GM19099 (cell line): ENCODE measurements around the gene MBOAT2.

Experiments used
- POLR2A ChIP-seq: IDR thresholded peaks from 3 replicates; pipeline ENCODE4 v1.6.1; 2011; ENCODE audit warnings: low read depth; ENCODE audit not compliant: insufficient read length; ENCODE audit errors: extremely low read depth

The MBOAT2 gene

DNA sequence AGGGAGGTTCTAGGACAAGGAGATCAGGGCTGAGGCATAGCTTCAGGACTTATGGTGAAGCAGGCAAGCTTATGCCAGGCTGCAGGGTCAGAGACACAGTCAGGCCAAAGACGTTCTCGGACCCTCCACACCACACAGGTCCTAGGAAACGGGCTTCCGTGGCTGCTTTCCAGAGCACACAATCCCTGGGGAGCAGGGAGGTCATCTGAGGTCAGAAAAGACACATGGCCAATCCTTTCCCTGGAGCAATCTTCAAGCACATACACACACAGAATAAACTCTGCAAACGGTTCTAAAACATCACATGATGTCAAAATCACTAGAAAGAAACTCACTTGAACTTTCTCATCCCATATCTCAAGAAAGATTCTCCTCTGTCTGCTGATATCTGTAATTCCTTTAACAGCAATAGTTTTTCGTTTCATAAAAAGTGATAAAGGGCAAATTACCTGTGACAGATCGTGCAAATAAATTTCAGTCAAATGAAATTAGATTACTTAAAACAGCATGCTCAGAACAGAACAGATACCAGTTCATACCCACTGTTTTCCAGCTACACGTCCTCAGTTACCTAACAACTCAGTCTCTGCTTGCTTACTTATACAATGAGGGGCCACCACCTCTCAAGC is 63.9 kb downstream of the MBOAT2 start:
- no peak for TF ChIP-seq POLR2A

DNA sequence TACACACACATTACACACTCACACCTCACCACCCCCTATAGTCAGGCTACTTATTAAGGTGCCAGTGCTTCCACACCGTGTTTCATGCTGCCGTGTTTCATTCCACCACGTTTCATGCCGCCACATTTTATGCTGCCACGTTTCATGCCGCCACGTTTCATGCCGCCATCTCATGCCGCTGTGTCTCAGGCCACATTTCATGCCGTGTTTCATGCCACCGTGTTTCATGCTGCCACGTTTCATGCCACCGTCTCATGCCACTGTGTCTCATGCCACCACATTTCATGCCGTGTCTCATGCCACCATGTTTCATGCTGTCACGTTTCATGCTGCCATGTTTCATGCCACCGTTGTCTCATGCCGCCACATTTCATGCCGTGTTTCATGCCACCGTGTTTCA is 65.1 kb downstream of the MBOAT2 start:
- no peak for TF ChIP-seq POLR2A

DNA sequence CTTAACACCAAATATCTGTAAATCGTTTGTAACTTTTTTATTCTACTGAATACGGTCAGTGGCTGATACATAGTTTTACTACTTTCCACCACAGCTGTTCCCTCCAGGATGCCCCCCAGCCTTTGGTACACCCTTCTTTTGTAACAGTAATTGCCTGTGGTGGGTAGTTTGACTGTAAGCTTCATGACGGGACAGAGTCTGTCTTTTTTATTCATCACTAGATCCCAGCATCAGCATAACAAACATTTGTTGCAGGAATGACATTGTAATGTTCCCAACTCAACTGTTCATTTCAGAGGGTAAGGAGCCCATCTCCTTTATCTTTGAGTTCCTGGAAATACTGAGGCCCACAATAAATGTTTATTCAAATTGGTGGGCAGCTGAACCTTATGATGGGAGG is 67.5 kb downstream of the MBOAT2 start:
- TF ChIP-seq POLR2A, result no peak

DNA sequence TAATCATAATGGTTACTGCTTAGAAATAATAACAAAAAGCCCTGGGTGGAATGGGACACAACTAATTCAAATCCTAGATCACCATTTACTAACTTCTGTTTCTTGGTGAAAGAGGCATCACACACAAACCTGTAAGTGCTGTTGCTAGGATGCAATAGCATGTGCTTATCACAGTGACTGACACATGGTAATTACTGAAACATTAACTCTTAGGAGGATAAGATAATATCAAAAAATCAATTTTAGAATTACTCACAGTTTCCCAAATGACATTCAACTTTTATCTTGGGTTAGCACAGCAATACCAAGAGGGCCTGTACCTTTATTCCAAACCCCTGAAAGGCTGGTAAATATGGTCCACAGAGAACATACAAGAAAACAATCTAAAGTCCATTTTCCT is 69.1 kb downstream of the MBOAT2 start:
- TF ChIP-seq POLR2A, result no peak

DNA sequence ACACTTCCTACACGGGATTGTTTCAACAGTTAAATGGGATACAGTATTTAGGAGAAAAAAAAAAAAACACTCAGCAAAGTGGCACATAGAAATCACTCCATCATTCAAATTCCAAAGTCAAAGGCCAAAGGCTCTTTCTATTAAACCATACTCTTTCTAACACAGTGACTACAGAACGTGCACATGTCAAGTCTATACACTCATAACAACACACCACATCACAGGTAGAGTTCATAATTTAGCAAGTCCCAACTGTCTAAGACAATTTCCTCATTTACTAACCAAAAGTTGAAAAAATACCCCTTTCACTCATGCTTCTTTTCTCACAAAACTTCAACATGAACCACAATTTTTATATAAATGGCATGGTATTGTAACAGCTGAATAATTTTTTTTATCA is 70.8 kb downstream of the MBOAT2 start:
- TF ChIP-seq POLR2A, result no peak

DNA sequence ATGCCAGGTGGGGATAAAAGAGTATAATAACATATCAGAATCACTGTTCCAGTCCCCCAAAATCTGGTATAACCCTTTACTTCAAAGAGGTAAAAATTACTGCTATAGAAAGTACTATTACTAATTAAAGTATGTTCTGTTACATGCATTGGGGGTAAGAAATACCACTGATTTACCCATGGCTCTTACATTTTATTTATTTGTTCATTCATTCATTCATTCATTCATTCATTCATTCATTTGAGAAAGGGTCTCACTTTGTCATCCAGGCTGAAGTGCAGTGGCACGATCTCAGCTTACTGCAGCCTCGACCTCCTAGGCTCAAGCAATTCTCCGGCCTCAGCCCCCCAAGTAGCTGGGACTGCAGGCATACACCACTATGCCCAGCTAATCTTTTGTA is 74.4 kb downstream of the MBOAT2 start:
- no peak for TF ChIP-seq POLR2A

DNA sequence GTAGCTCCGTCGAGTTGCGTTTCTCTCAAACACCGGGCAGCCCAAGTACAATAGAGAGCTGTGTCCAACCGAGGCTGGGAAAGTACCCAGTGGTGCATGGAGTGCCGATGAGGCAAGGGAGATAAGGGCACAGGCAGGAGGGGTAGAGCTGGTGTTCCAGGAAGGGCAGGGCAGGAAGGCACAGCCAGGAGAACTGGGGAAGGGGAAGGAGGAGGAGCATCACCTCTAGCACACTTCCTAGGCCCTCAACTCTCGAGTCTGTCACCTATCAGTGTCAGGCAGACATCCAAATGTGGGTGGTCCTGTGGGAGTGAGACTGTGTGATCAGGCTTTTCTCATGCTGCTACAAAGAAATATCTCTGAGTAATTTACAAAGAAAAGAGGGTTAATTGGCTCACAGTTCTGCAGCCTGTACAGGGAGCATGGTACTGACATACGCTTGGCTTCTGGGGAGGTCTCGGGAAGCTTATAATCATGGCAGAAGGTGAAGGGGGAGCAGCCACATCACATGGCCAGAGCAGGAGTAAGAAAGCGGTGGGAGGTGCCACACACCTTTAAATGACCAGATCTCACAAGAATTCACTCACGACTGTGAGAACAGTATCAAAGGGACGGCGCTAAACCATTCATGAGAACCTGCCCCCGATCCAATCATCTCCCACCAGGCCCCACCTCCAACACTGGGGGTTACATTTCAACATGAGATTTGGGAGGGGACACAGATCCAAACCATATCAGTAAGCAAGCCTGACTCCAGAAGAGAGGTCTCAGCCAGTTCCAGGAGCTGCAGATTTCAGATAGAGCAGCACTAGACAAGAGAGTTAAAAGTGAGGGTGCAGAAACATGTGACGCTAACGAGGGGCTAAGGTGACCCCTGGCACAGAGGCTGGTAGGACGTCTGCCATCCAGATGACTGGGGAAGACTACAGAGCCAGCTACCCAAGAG is 75.7 kb downstream of the MBOAT2 start:
- no peak for TF ChIP-seq POLR2A

DNA sequence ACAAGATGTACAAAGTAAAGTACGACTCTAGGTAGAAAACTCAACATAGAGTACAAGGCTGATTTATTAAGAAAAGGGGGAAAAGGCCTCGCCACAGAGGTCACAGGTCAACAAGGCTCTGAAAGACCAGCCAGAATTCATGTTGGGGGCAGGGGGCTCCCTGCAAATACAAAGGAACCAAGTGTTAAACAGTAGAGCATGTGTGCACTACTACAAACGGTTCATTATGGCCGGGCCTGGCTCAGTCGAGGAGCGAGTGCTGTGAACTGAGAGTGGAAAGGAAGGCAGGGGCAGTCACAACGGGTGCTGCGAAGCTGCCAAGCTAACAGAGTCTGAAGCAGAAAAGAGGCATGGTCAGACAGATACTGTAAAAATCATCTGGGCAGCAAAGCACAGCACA is 77.1 kb downstream of the MBOAT2 start:
- TF ChIP-seq POLR2A, result no peak

DNA sequence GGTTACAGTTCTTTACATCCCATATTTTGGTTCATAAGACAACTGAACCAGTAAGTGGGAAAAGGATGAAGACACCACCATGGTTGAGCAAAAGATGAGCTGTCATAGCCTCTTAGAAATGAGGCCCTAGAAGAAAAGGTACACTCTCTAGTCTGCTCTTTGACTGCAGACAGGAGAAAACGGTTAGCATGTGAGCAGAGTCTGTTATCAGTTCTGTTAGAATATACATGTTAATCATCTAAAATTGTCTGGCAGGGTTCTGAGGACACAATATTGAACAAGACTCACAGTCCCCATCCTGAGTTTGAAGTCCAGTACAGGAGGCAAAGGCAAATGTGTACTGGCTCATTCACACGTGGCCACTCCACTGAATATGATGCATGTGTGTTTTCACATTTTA is 78.1 kb downstream of the MBOAT2 start:
- no peak for TF ChIP-seq POLR2A

DNA sequence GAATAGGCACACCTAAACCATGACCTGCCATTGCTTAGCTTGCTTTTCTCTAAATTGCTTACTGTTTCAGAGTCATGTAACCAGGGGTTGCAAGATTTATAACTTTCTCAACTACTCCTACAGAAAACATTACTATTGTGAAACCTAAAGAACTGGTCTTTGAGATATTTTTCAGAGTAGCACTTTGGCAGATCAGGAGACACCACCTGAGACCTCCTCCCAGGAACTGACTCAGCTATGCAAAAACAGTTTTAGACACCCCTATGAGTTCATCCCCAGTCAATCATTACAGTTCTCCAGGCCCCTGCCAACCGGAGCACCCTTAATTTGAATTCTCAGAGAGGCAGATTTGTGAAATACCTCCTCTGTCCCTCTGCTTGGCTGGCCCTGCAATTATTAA is 80.3 kb downstream of the MBOAT2 start:
- TF ChIP-seq POLR2A, result no peak

DNA sequence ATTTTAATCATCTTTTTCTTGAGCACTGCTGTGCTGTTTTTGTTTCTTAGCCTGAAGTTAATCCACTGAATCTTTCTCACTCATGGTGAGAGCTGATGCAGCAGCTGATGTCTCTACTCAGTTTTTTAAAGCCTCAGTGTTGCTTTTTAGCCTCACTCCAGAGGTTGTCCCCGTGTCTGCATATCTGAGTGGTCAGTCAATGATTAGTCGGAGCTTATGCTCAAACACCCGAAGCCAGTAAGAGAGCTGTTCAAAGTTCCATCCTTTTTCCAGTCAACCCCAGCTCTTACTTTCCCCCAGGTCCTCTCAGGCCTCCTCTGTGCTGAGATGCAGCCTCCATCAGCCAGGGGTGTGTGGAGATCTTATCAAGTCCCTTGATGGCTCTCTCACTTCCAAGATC is 81.1 kb downstream of the MBOAT2 start:
- no peak for TF ChIP-seq POLR2A

DNA sequence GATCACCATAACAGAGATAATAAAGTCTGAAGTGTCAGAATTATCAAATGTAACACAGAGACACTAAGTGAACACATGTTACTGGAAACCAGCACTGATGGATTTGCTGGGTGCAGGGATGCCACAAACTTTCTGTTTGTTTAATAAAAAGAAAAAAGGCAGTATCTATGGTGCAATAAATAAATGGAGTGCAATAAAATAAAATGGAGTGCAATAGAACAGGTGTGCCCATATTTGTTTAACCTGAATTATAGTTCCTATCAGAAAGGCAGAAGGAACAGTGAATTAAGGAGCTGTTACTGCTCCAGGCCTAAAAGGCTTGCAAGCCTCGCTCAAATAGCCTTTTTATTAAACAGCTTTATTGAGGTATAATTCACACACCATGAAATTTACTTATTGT is 85.1 kb downstream of the MBOAT2 start:
- TF ChIP-seq POLR2A, result no peak

DNA sequence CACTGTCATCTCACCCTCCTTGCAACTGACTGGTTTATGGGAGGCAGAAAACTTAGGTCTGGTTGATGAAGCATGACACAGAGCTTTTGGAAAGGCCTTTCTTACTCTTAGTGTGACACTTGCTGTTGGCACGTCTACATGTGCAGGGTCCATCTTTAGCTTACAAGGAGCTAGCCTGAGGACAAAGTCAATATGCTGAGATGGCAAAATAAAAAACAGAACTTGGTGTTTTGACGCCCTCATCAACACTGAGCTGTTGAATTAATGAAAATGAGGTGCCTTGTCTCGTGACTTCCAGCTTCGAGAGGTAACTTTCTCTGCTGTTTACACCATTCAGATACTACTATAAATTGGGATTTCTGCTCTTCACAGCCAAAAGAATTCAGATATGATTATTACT is 87.5 kb downstream of the MBOAT2 start:
- no peak for TF ChIP-seq POLR2A

DNA sequence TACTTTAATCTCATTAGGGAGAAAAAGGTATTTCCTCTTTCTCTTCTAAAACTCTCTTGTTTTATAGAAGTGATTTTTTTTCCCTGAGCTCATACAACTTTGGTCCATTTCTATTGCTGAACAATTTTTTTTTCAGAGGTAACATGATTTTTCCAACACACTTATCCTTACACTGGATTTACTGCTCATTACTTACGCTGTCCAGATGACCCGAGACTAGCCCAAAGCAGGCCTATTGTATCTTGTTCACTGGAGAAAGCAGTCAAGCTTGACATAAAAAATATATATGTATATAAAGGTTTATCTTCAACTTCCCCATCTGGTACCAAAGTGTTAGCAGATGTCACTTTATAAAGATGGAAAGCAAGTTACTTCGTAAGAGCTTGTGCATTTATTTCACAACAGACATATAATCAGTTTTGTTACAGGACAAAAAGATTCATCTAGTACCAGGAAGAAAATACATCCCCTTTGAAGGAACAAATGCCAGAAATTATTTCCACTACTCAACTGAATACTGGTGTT is 95.7 kb downstream of the MBOAT2 start:
- no peak for TF ChIP-seq POLR2A

DNA sequence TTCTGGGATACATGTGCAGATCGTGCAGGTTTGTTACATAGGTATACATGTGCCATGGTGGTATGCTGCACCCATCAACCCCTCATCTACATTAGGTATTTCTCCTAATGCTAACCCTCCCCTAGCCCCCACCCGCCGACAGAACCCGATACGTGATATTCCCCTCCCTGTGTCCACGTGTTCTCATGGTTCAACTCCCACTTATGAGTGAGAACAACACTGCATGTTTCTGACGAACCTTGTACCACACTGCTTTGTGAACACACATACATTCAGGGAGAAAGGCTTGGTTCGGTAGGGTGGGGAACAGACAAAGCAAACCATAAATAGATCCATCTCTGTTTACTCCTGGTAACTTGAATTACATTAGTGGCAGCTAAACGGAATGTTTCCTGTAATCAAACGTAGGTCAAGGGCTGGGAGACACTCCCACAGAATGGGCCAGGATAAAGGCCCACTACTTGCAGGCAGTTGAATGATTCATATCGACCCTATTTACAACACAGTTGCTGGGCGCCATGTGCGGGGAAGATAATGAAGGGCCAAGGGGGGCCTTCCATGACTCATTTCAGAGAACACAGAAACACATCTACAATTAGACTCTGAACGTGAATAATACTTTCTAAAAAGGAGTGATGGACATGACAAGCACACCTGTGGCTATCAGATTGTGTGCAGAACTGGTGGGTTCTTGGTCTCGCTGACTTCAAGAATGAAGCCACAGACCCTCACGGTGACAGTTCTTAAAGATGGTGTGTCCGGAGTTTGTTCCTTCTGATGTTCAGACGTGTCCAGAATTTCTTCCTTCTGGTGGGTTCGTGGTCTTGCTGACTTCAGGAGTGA is 109.3 kb downstream of the MBOAT2 start:
- TF ChIP-seq POLR2A, result no peak
